Caco-2 (cell line): ENCODE measurements around the gene SLFN5. TPM values are rescaled to one million over a fixed set of nuclear protein-coding genes. Genes with fewer than 3 reads are reported as not detected.

Experiments used
- BruUV-seq: library from RNA; stranded (reverse); fragments of 400-500 nt; replicated peaks from 2 replicates; lab custom pipeline; 2021; lab: Mats Ljungman, UMichigan
- CTCF ChIA-PET: fragments of 300-600 bp; sonication (Branson Sonifier 250); formaldehyde crosslinking; loops from one replicate; lab custom pipeline; 2022; ENCODE audit warnings: antibody characterized with exemption; lab: Charles Lee
- POLR2A ChIA-PET: fragments of 300-600 bp; sonication (Branson Sonifier 250); formaldehyde crosslinking; loops from one replicate; lab custom pipeline; 2022; ENCODE audit warnings: antibody characterized with exemption; lab: Charles Lee
- DNase-seq, 2 experiments: peaks; one replicate each; pipeline versions ENCODE4 v3.0.0 to v3.0.0-alpha.2; 2020 to 2022
- H3K27me3 ChIP-seq: replicated peaks from 2 replicates; pipeline ENCODE4 v1.6.0; 2011; ENCODE audit warnings: low read length; ENCODE audit not compliant: control insufficient read depth, insufficient read depth
- H3K36me3 ChIP-seq: 2 replicates; pipeline ENCODE4 v1.5.1; 2011; ENCODE audit warnings: low read length; ENCODE audit not compliant: control insufficient read depth, insufficient read depth
- H3K4me1 ChIP-seq: fragments of 250-450 bp; sonication (Bioruptor Pico); 2 replicates; pipeline ENCODE4 v1.5.1; 2020; ENCODE audit warnings: mild to moderate bottlenecking
- H3K4me3 ChIP-seq: 2 replicates; pipeline ENCODE4 v1.5.1; 2011; ENCODE audit warnings: low read depth, mild to moderate bottlenecking, control low read depth, low read length
- H3K9me3 ChIP-seq: fragments of 250-450 bp; sonication (Bioruptor Pico); 2 replicates; pipeline ENCODE4 v1.5.1; 2020; ENCODE audit warnings: mild to moderate bottlenecking, moderate library complexity
- H3K27ac Mint-ChIP-seq: one replicate; pipeline ENCODE4 v1.8.0; 2022; ENCODE audit warnings: mixed read lengths; ENCODE audit not compliant: unreplicated experiment
- H3K27me3 Mint-ChIP-seq: one replicate; pipeline ENCODE4 v1.8.0; 2022; ENCODE audit warnings: mixed read lengths; ENCODE audit not compliant: insufficient read depth, unreplicated experiment
- H3K36me3 Mint-ChIP-seq: one replicate; pipeline ENCODE4 v1.8.0; 2022; ENCODE audit warnings: mild to moderate bottlenecking, mixed read lengths; ENCODE audit not compliant: insufficient read depth, unreplicated experiment
- H3K4me1 Mint-ChIP-seq: one replicate; pipeline ENCODE4 v1.8.0; 2022; ENCODE audit warnings: low read depth, mixed read lengths; ENCODE audit not compliant: unreplicated experiment
- H3K4me3 Mint-ChIP-seq: one replicate; pipeline ENCODE4 v1.8.0; 2022; ENCODE audit warnings: mild to moderate bottlenecking, moderate library complexity, mixed read lengths; ENCODE audit not compliant: unreplicated experiment
- H3K9me3 Mint-ChIP-seq: one replicate; pipeline ENCODE4 v1.8.0; 2022; ENCODE audit warnings: mixed read lengths; ENCODE audit not compliant: unreplicated experiment
- CTCF ChIP-seq, 2 experiments: fragments of 200-600 bp in 1 of 2; IDR thresholded peaks; 1 replicate in 1 of 2; 2 replicates in 1 of 2; pipeline versions ENCODE4 v1.5.1 to v1.8.0; 2011 to 2022; ENCODE audit warnings: antibody characterized with exemption in 1 of 2, control low read depth in 1 of 2, inconsistent platforms in 1 of 2, low read depth in 1 of 2, low read length in 1 of 2, mild to moderate bottlenecking in 1 of 2, moderate library complexity in 1 of 2; ENCODE audit not compliant: insufficient read depth in 1 of 2, severe bottlenecking in 1 of 2, unreplicated experiment in 1 of 2
- intact Hi-C: fragments of 100-400 bp; cut with micrococcal nuclease; formaldehyde crosslinking; loops from one replicate; pipeline ENCODE4 v1.10.0; 2022; ENCODE audit not compliant: unreplicated experiment
- total RNA-seq: library from RNA; stranded (reverse); gene quantifications from 2 replicates; pipeline ENCODE4 v1.2.3, GENCODE V29; 2022

SLFN5 gene
- total RNA-seq, 1 experiment from 2014 or later, result 1.6 TPM

GRCh38 chr17:35312790-35313711 is 70.2 kb downstream of the SLFN5 start:
- ChIA-PET CTCF (interaction anchor here (0.8 to 1.8 kb wide), 4 partner anchors 130 to 226 kb away, joined by 3 to 23 read pairs (median 4); no protein-coding TSS in a partner anchor), POLR2A (no interaction called here)
- TF ChIP-seq CTCF (IDR thresholded peaks at IDR 0.05; ENCODE audit: insufficient read depth in 1 of 2, low read depth in 1 of 2, low read length in 1 of 2, severe bottlenecking in 1 of 2, unreplicated experiment in 1 of 2), result peak; percentile 72 to 80
- Mint-ChIP-seq H3K4me1 (no peaks in the 10 kb centered on the region), H3K27me3 (peaks cover 3% of the 10 kb centered on the region), H3K36me3 (no peaks in the 10 kb centered on the region), H3K9me3 (no peaks in the 10 kb centered on the region), H3K27ac (no peak overlapping the region), H3K4me3 (no peak overlapping the region)
- Histone ChIP-seq H3K4me1 (no peaks in the 10 kb centered on the region; the same call in 1 of the 2 replicates), H3K4me3 (no peak overlapping the region), H3K27me3 (no peaks in the 10 kb centered on the region), H3K36me3 (no peaks in the 10 kb centered on the region), H3K9me3 (peaks cover 3% of the 10 kb centered on the region; the same call in 1 of the 2 replicates)
- DNase-seq, result peak in 1 of 2 experiments; percentile 59
- no TSS peak for BruUV-seq
- intact Hi-C loops, result loop anchor here (1.0 to 5.0 kb wide), 4 partner anchors 136 to 434 kb away; no protein-coding TSS in a partner anchor

- Mint-ChIP-seq H3K36me3 (no peaks in the 10 kb centered on the region), H3K4me1 (no peaks in the 10 kb centered on the region), H3K4me3 (no peak overlapping the region), H3K27me3 (peaks cover 3% of the 10 kb centered on the region), H3K27ac (no peak overlapping the region), H3K9me3 (no peaks in the 10 kb centered on the region)
- H3K4me3 ChIP-seq, result no peak overlapping the region
- intact Hi-C loops, result loop anchor here (5.0 kb wide), 2 partner anchors 137 to 433 kb away; no protein-coding TSS in a partner anchor
- TF ChIP-seq CTCF (IDR thresholded peaks at IDR 0.05; ENCODE audit: insufficient read depth in 1 of 2, low read depth in 1 of 2, low read length in 1 of 2, severe bottlenecking in 1 of 2, unreplicated experiment in 1 of 2), result no peak
- ChIA-PET CTCF (interaction anchor here (1.8 kb wide), 1 partner anchor 225 kb away, joined by 5 read pairs; no protein-coding TSS in a partner anchor), POLR2A (no interaction called here)
- DNase-seq, result no peak
- BruUV-seq, result no TSS peak
- H3K4me1 ChIP-seq, result no peaks in the 10 kb centered on the region; the same call in 1 of the 2 replicates
- no peaks in the 10 kb centered on the region; the same call in 1 of the 2 replicates for H3K27me3 ChIP-seq
- H3K36me3 ChIP-seq, result no peaks in the 10 kb centered on the region
- H3K9me3 ChIP-seq, result no peaks in the 10 kb centered on the region
Observed at GRCh38 chr17:35313875-35314409, 71.1 kb downstream of the SLFN5 start.
